Measurements from ENCODE around the gene P4HA1. TPM values are rescaled to one million over a fixed set of nuclear protein-coding genes. Genes with fewer than 3 reads are reported as not detected.

The P4HA1 gene
- total and polyA plus RNA-seq, 3 experiments from 2014 or later, result 23.3 to 31.9 (median 28.7) TPM

GRCh38 chr10:73076360-73077183, 20.1 kb downstream of the P4HA1 start:
- peaks cover 11% of the 10 kb centered on the region for H3K36me3 ChIP-seq (ENCODE audit: insufficient read depth, low read length)
- Mint-ChIP-seq H3K36me3 (peaks cover 4 to 26% (median 5%) of the 10 kb centered on the region in 3 donors), H3K4me1 (peaks cover 11 to 21% (median 15%) of the 10 kb centered on the region in 3 donors), H3K27me3 (no peaks in the 10 kb centered on the region), H3K27ac (peak overlapping the region; percentile 21 to 89 (median 58)), H3K9me3 (no peaks in the 10 kb centered on the region), H3K4me3 (peak overlapping the region in 5 of 7 donors; percentile 5 to 49 (median 28))
- H3K27me3 ChIP-seq (ENCODE audit: insufficient read depth, low read length, poor library complexity, severe bottlenecking), result no peaks in the 10 kb centered on the region
- no peaks in the 10 kb centered on the region for H3K4me1 ChIP-seq (ENCODE audit: insufficient read depth, low read length)
- no peaks in the 10 kb centered on the region for H3K9me3 ChIP-seq (ENCODE audit: low read length)
- H3K4me3 ChIP-seq (ENCODE audit: low read length), result no peak overlapping the region
- POLR2A ChIA-PET, result no interaction called here
- H3K27ac ChIP-seq (ENCODE audit: low read depth, low read length), result no peak overlapping the region
- no peak for DNase-seq
- CTCF ChIA-PET, result interaction anchor here (1.3 kb wide), 1 partner anchor 16 kb away, joined by 4 read pairs; no protein-coding TSS in a partner anchor

- H3K4me1 ChIP-seq (ENCODE audit: insufficient read depth, low read length), result no peaks in the 10 kb centered on the region
- H3K4me3 ChIP-seq (ENCODE audit: low read length), result no peak overlapping the region
- POLR2A ChIA-PET, result no interaction called here
- peaks cover 11% of the 10 kb centered on the region for H3K36me3 ChIP-seq (ENCODE audit: insufficient read depth, low read length)
- no peaks in the 10 kb centered on the region for H3K27me3 ChIP-seq (ENCODE audit: insufficient read depth, low read length, poor library complexity, severe bottlenecking)
- Mint-ChIP-seq H3K27me3 (no peaks in the 10 kb centered on the region), H3K9me3 (no peaks in the 10 kb centered on the region), H3K4me1 (peaks cover 11 to 21% (median 12%) of the 10 kb centered on the region in 3 donors), H3K4me3 (no peak overlapping the region), H3K27ac (no peak overlapping the region), H3K36me3 (peaks cover 4 to 33% (median 7%) of the 10 kb centered on the region in 3 donors)
- CTCF ChIA-PET, result interaction anchor here (1.5 kb wide), 1 partner anchor 83 kb away, joined by 3 read pairs; no protein-coding TSS in a partner anchor
- H3K27ac ChIP-seq (ENCODE audit: low read depth, low read length), result no peak overlapping the region
- H3K9me3 ChIP-seq (ENCODE audit: low read length), result no peaks in the 10 kb centered on the region
- DNase-seq, result no peak
Measured at GRCh38 chr10:73075829-73076228, 20.8 kb downstream of the P4HA1 start.

- H3K4me1 ChIP-seq (ENCODE audit: insufficient read depth, low read length), result no peaks in the 10 kb centered on the region
- H3K36me3 ChIP-seq (ENCODE audit: insufficient read depth, low read length), result peaks cover 11% of the 10 kb centered on the region
- no peak overlapping the region for H3K4me3 Mint-ChIP-seq
- no peaks in the 10 kb centered on the region for H3K27me3 ChIP-seq (ENCODE audit: insufficient read depth, low read length, poor library complexity, severe bottlenecking)
- H3K9me3 ChIP-seq (ENCODE audit: low read length), result no peaks in the 10 kb centered on the region
- H3K9me3 Mint-ChIP-seq, result no peaks in the 10 kb centered on the region
- no peaks in the 10 kb centered on the region for H3K27me3 Mint-ChIP-seq
- H3K4me3 ChIP-seq (ENCODE audit: low read length), result no peak overlapping the region
- no peak overlapping the region for H3K27ac Mint-ChIP-seq
- ChIA-PET POLR2A (no interaction called here), CTCF (no interaction called here)
- no peak for DNase-seq
- H3K4me1 Mint-ChIP-seq, result peaks cover 9 to 12% (median 11%) of the 10 kb centered on the region in 3 donors
- H3K36me3 Mint-ChIP-seq, result peaks cover 4 to 41% (median 13%) of the 10 kb centered on the region in 3 donors
- no peak overlapping the region for H3K27ac ChIP-seq (ENCODE audit: low read depth, low read length)
Measured at GRCh38 chr10:73073627-73074026, 23.0 kb downstream of the P4HA1 start.

GRCh38 chr10:73065441-73065840, 31.2 kb downstream of the P4HA1 start:
- no peak for DNase-seq
- Mint-ChIP-seq H3K4me1 (peaks cover 5 to 9% (median 6%) of the 10 kb centered on the region in 3 donors), H3K27me3 (no peaks in the 10 kb centered on the region), H3K36me3 (peaks cover 0 to 55% (median 10%) of the 10 kb centered on the region in 3 donors), H3K27ac (peak overlapping the region in 3 of 8 donors; percentile 19 to 45 (median 21)), H3K9me3 (no peaks in the 10 kb centered on the region), H3K4me3 (no peak overlapping the region)
- H3K27me3 ChIP-seq (ENCODE audit: insufficient read depth, low read length, poor library complexity, severe bottlenecking), result no peaks in the 10 kb centered on the region
- H3K36me3 ChIP-seq (ENCODE audit: insufficient read depth, low read length), result no peaks in the 10 kb centered on the region
- no peak overlapping the region for H3K4me3 ChIP-seq (ENCODE audit: low read length)
- no peaks in the 10 kb centered on the region for H3K9me3 ChIP-seq (ENCODE audit: low read length)
- CTCF ChIA-PET, result no interaction called here
- no peak overlapping the region for H3K27ac ChIP-seq (ENCODE audit: low read depth, low read length)
- POLR2A ChIA-PET, result no interaction called here
- peaks cover 1% of the 10 kb centered on the region for H3K4me1 ChIP-seq (ENCODE audit: insufficient read depth, low read length)

- no peaks in the 10 kb centered on the region for H3K9me3 ChIP-seq (ENCODE audit: low read length)
- H3K4me3 ChIP-seq (ENCODE audit: low read length), result no peak overlapping the region
- ChIA-PET POLR2A (no interaction called here), CTCF (interaction anchor here (0.7 to 0.9 kb wide), 3 partner anchors 34 to 698 kb away, joined by 3 to 4 read pairs (median 4); partner anchors contain the start of gene P4HA1)
- no peak for DNase-seq
- peaks cover 4% of the 10 kb centered on the region for H3K4me1 ChIP-seq (ENCODE audit: insufficient read depth, low read length)
- no peaks in the 10 kb centered on the region for H3K36me3 ChIP-seq (ENCODE audit: insufficient read depth, low read length)
- H3K27ac Mint-ChIP-seq, result peak overlapping the region in 2 of 8 donors; percentile 27 to 36
- no peak overlapping the region for H3K4me3 Mint-ChIP-seq
- H3K27ac ChIP-seq (ENCODE audit: low read depth, low read length), result no peak overlapping the region
- H3K36me3 Mint-ChIP-seq, result peaks cover 0 to 48% (median 1%) of the 10 kb centered on the region in 3 donors
- no peaks in the 10 kb centered on the region for H3K9me3 Mint-ChIP-seq
- no peaks in the 10 kb centered on the region for H3K27me3 ChIP-seq (ENCODE audit: insufficient read depth, low read length, poor library complexity, severe bottlenecking)
- no peaks in the 10 kb centered on the region for H3K27me3 Mint-ChIP-seq
- peaks cover 8 to 13% (median 10%) of the 10 kb centered on the region in 3 donors for H3K4me1 Mint-ChIP-seq
Measured at GRCh38 chr10:73061743-73062142, 34.9 kb downstream of the P4HA1 start.

- H3K27ac ChIP-seq (ENCODE audit: low read depth, low read length), result no peak overlapping the region
- no peaks in the 10 kb centered on the region for H3K36me3 ChIP-seq (ENCODE audit: insufficient read depth, low read length)
- H3K4me3 Mint-ChIP-seq, result no peak overlapping the region
- H3K9me3 ChIP-seq (ENCODE audit: low read length), result no peaks in the 10 kb centered on the region
- no peaks in the 10 kb centered on the region for H3K9me3 Mint-ChIP-seq
- peaks cover 8 to 13% (median 10%) of the 10 kb centered on the region in 3 donors for H3K4me1 Mint-ChIP-seq
- CTCF ChIA-PET, result interaction anchor here (0.7 to 0.9 kb wide), 3 partner anchors 35 to 697 kb away, joined by 3 to 4 read pairs (median 4); partner anchors contain the start of gene P4HA1
- POLR2A ChIA-PET, result no interaction called here
- peaks cover 0 to 43% (median 1%) of the 10 kb centered on the region in 3 donors for H3K36me3 Mint-ChIP-seq
- H3K4me1 ChIP-seq (ENCODE audit: insufficient read depth, low read length), result peaks cover 4% of the 10 kb centered on the region
- no peaks in the 10 kb centered on the region for H3K27me3 Mint-ChIP-seq
- DNase-seq, result peak in 2 of 5 donors; percentile 2 to 7
- H3K27ac Mint-ChIP-seq, result peak overlapping the region in 4 of 8 donors; percentile 22 to 92 (median 48)
- H3K4me3 ChIP-seq (ENCODE audit: low read length), result no peak overlapping the region
- no peaks in the 10 kb centered on the region for H3K27me3 ChIP-seq (ENCODE audit: insufficient read depth, low read length, poor library complexity, severe bottlenecking)
Measured at GRCh38 chr10:73060738-73061635, 35.7 kb downstream of the P4HA1 start.

GRCh38 chr10:73060173-73060572, 36.5 kb downstream of the P4HA1 start:
- ChIA-PET POLR2A (no interaction called here), CTCF (no interaction called here)
- no peak for DNase-seq
- no peaks in the 10 kb centered on the region for H3K9me3 ChIP-seq (ENCODE audit: low read length)
- H3K36me3 ChIP-seq (ENCODE audit: insufficient read depth, low read length), result no peaks in the 10 kb centered on the region
- no peak overlapping the region for H3K4me3 ChIP-seq (ENCODE audit: low read length)
- no peak overlapping the region for H3K27ac ChIP-seq (ENCODE audit: low read depth, low read length)
- Mint-ChIP-seq H3K9me3 (no peaks in the 10 kb centered on the region), H3K36me3 (peaks cover 0 to 44% (median 3%) of the 10 kb centered on the region in 3 donors), H3K27ac (peak overlapping the region in 5 of 8 donors; percentile 25 to 70 (median 46)), H3K4me3 (no peak overlapping the region), H3K4me1 (peaks cover 8 to 13% (median 10%) of the 10 kb centered on the region in 3 donors), H3K27me3 (no peaks in the 10 kb centered on the region)
- peaks cover 4% of the 10 kb centered on the region for H3K4me1 ChIP-seq (ENCODE audit: insufficient read depth, low read length)
- no peaks in the 10 kb centered on the region for H3K27me3 ChIP-seq (ENCODE audit: insufficient read depth, low read length, poor library complexity, severe bottlenecking)

Measured in CD8-positive, alpha-beta memory T cell (primary cell).